ENCODE results near the gene NRARP.

NRARP gene

GRCh38 chr9:137323531-137324331, 21.7 kb upstream of the NRARP start:
- H3K27ac ChIP-seq, result no peak overlapping the region
- DNase-seq (ENCODE audit: low read depth, low spot score), result no peak

GRCh38 chr9:137321726-137322361, 19.8 kb upstream of the NRARP start:
- no peak overlapping the region for H3K27ac ChIP-seq
- DNase-seq (ENCODE audit: low read depth, low spot score), result no peak

- DNase-seq (ENCODE audit: low read depth, low spot score), result no peak
- H3K27ac ChIP-seq, result no peak overlapping the region
Measured at GRCh38 chr9:137320555-137321384, 18.7 kb upstream of the NRARP start.

- DNase-seq (ENCODE audit: low read depth, low spot score), result no peak
- H3K27ac ChIP-seq, result no peak overlapping the region
Measured at GRCh38 chr9:137319739-137320551, 17.9 kb upstream of the NRARP start.

- DNase-seq (ENCODE audit: low read depth, low spot score), result no peak
- no peak overlapping the region for H3K27ac ChIP-seq
Measured at GRCh38 chr9:137319011-137319738, 17.1 kb upstream of the NRARP start.

GRCh38 chr9:137318602-137319001, 16.5 kb upstream of the NRARP start:
- DNase-seq (ENCODE audit: low read depth, low spot score), result no peak

GRCh38 chr9:137317718-137318511, 15.8 kb upstream of the NRARP start:
- DNase-seq (ENCODE audit: low read depth, low spot score), result no peak
- no peak overlapping the region for H3K27ac ChIP-seq

More at GRCh38 chr9:137318602-137319001, 16.5 kb upstream of the NRARP start:
- H3K27ac ChIP-seq, result no peak overlapping the region

GRCh38 chr9:137317021-137317717, 15.1 kb upstream of the NRARP start:
- DNase-seq (ENCODE audit: low read depth, low spot score), result no peak
- H3K27ac ChIP-seq, result no peak overlapping the region

- no peak overlapping the region for H3K27ac ChIP-seq
- no peak for DNase-seq (ENCODE audit: low read depth, low spot score)
Measured at GRCh38 chr9:137316012-137316981, 14.2 kb upstream of the NRARP start.

GRCh38 chr9:137315581-137316011, 13.5 kb upstream of the NRARP start:
- no peak overlapping the region for H3K27ac ChIP-seq
- no peak for DNase-seq (ENCODE audit: low read depth, low spot score)

- DNase-seq (ENCODE audit: low read depth, low spot score), result no peak
- no peak overlapping the region for H3K27ac ChIP-seq
Measured at GRCh38 chr9:137314561-137315560, 12.8 kb upstream of the NRARP start.

GRCh38 chr9:137313956-137314560, 12.0 kb upstream of the NRARP start:
- H3K27ac ChIP-seq, result no peak overlapping the region
- no peak for DNase-seq (ENCODE audit: low read depth, low spot score)

- H3K27ac ChIP-seq, result no peak overlapping the region
Measured at GRCh38 chr9:137313326-137313936, 11.4 kb upstream of the NRARP start.

GRCh38 chr9:137312852-137313325, 10.8 kb upstream of the NRARP start:
- H3K27ac ChIP-seq, result no peak overlapping the region
- no peak for DNase-seq (ENCODE audit: low read depth, low spot score)

More at GRCh38 chr9:137313326-137313936, 11.4 kb upstream of the NRARP start:
- no peak for DNase-seq (ENCODE audit: low read depth, low spot score)

Measured in epithelial cell of prostate (primary cell).